SK-N-MC (cell line): Measurements from ENCODE around the gene CST6.

Source experiments
- DNase-seq: peaks from one replicate; pipeline ENCODE4 v3.0.0-alpha.2; 2011; ENCODE audit warnings: low read depth, low spot score
- H3K27ac ChIP-seq: fragments of 200-600 bp; sonication (generic); 2 replicates; pipeline ENCODE4 v1.5.1; 2016; ENCODE audit warnings: mixed run types
- H3K36me3 ChIP-seq: fragments of 200-600 bp; sonication (generic); 2 replicates; pipeline ENCODE4 v1.6.1; 2017; ENCODE audit warnings: antibody characterized with exemption, low read length, mixed read lengths; ENCODE audit not compliant: insufficient read depth
- H3K4me3 ChIP-seq: fragments of 200-600 bp; sonication (generic); 2 replicates; pipeline ENCODE4 v1.5.1; 2016
- H3K9ac ChIP-seq: fragments of 200-600 bp; sonication (generic); 2 replicates; pipeline ENCODE4 v1.8.0; 2017; ENCODE audit warnings: mixed run types, mixed read lengths; ENCODE audit not compliant: insufficient read length
- H3K9me3 ChIP-seq: fragments of 200-600 bp; sonication (generic); 2 replicates; pipeline ENCODE4 v1.6.1; 2017; ENCODE audit warnings: low read depth, mild to moderate bottlenecking, antibody characterized with exemption, low read length, moderate library complexity, mixed read lengths
- EZH2 ChIP-seq: fragments of 200-600 bp; sonication (generic); IDR thresholded peaks from one replicate; pipeline ENCODE4 v1.6.1; 2017; ENCODE audit warnings: antibody characterized with exemption
- FOXP2 ChIP-seq: optimal IDR thresholded peaks from 2 replicates; pipeline ENCODE3; 2011; ENCODE audit warnings: mild to moderate bottlenecking, moderate library complexity; ENCODE audit not compliant: insufficient read depth; ENCODE audit errors: extremely low read length, control extremely low read depth
- POLR2AphosphoS5 ChIP-seq: IDR thresholded peaks from 2 replicates; pipeline ENCODE4 v1.6.1; 2012; ENCODE audit warnings: mild to moderate bottlenecking, low read depth, low read length, borderline replicate concordance

Gene CST6

DNA sequence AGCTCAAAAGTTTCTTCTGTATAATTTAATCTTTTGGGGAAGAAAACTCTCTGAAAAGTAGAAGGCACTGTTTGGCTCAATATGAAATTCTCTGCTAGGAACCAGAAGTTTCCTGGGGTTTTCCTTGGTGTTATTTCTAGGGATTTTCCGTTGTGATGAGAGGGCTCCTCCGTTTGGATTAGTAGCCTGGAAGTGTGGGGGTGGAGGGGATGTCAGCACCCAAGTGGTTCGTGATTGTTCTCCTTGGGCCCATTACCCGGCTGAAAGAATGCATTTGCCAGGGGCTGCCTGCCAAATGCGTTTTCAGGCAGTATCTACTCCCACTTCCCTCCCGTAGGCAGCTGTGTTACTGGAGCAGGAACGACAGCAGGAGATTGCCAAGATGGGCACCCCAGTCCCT lies 44.7 kb downstream of the CST6 start:
- no peak for TF ChIP-seq EZH2
- H3K9ac ChIP-seq, result no peak overlapping the region
- peaks cover 77% of the 10 kb centered on the region for H3K36me3 ChIP-seq
- H3K4me3 ChIP-seq, result no peak overlapping the region
- H3K9me3 ChIP-seq, result no peaks in the 10 kb centered on the region
- no peak for DNase-seq
- no peak overlapping the region for H3K27ac ChIP-seq

DNA sequence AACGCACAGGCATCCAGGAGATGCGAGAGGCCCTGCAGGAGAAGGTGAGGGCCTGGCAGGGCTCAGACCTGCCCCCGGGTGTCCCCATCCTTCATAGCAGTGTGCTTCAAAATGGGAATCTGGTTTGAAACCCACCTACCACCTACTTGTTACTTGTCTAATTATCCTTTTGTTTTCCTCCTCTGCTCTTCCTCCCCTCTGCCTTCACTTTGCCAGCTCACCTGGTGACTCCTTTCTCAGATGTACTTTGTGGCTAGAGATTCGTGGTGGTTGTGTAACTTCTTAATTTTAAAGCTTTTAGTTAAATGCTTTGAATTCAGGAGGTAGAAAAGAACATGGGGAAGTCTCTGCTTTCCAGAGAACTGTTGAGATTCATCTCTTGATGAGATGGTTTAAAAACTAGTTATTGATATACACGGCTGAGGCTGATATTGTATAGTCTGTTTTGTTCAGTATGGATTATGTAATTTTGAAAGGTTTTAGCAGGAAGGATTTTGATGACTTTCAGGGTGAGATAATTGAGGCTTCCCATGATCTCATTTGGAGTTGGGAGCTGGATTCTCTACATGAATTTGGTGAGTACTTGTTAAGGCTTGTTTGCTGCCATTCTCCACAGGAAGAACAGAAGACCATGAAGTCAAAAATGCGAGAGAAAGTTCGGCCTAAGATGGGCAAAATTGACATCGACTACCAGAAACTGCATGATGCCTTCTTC lies 48.3 kb downstream of the CST6 start:
- H3K4me3 ChIP-seq, result no peak overlapping the region
- H3K9ac ChIP-seq, result no peak overlapping the region
- no peaks in the 10 kb centered on the region for H3K9me3 ChIP-seq
- no peak overlapping the region for H3K27ac ChIP-seq
- H3K36me3 ChIP-seq, result peaks cover 96% of the 10 kb centered on the region
- no peak for DNase-seq
- TF ChIP-seq EZH2 (no peak), POLR2AphosphoS5 (no peak), FOXP2 (no peak)

DNA sequence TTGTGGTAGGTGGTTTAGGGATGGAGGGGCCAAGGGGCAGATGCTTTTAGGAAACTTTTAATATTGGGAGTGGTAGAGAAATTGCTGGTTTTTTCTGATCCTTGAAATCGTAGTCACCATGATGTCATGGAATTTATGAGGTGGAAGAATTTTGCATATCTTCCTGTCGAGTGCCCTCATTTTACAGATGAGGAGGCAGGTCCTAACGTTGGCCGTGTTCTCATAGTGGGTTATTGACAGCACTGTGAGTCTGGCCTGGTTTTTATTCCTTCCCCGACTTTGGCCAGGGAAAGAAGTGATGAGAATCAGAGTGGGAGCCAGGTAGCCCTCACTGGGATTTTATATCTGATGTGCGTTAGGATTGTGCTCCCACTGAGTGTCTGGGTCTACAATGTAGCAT lies 49.5 kb downstream of the CST6 start:
- Histone ChIP-seq H3K9ac (no peak overlapping the region), H3K4me3 (no peak overlapping the region), H3K27ac (no peak overlapping the region), H3K36me3 (peaks cover 94% of the 10 kb centered on the region), H3K9me3 (no peaks in the 10 kb centered on the region)
- DNase-seq, result no peak
- TF ChIP-seq FOXP2 (no peak), POLR2AphosphoS5 (no peak), EZH2 (no peak)

DNA sequence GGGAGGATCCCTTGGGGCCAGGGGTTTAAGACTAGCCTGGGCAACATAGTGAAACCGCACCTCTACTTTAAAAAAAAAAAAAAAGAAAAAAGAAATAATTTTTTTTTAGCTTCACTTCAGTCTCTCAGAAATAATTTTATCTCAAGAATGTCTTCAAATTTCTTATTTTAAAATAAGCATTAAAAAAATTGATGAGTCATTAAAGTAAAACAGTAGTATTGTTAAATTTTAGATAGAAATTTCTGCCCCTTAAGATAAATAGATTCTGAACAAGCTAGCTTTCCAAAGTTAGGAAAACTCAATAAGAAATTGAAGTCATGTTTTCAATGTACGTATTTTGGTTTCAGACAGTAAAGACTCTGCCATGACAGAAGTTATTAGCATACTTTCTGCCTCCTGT lies 50.6 kb downstream of the CST6 start:
- H3K9me3 ChIP-seq, result no peaks in the 10 kb centered on the region
- peak overlapping the region; percentile 3; the same call in 1 of the 2 replicates for H3K27ac ChIP-seq
- H3K9ac ChIP-seq, result no peak overlapping the region
- TF ChIP-seq EZH2, result no peak
- no peak for TF ChIP-seq FOXP2
- TF ChIP-seq POLR2AphosphoS5, result no peak
- no peak for DNase-seq
- H3K4me3 ChIP-seq, result no peak overlapping the region
- H3K36me3 ChIP-seq, result peaks cover 94% of the 10 kb centered on the region
